ENCODE results near the gene UNC119.

DNA sequence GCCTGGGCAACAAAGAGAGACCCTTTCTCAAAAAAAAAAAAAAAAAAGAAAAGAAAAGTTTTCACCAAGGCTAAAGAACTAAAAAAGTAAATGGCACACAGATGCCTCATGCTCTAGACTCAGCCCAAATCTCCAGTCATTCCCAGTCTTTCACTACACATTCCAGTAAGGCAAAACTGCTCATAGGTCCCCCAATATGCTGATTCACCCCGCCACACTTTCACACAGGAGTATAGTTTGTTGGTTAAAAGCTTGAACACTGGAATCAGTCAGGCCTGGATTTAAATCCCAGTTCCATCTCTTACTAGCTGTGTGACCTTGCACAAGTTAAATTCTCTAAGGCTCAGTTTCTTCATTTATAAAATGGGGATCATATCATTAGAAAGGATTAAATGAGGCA is 17.0 kb upstream of the UNC119 start:
- TF ChIP-seq CTCF (conservative IDR thresholded peaks at IDR 0.05; ENCODE audit: low read depth, low read length) (no peak), EZH2 (IDR thresholded peaks at IDR 0.05; ENCODE audit: borderline replicate concordance, low read depth, low read length, poor library complexity, severe bottlenecking) (no peak)
